DOHH2 (cell line): ENCODE measurements around the gene TACC2.

ENCODE experiments used
- H3F3A ChIP-seq: fragments of 200-600 bp; sonication (generic), shearing (Covaris generic); 2 replicates; pipeline ENCODE4 v1.6.0; 2016; ENCODE audit warnings: antibody characterized with exemption, mild to moderate bottlenecking; ENCODE audit not compliant: control insufficient read depth, insufficient read depth
- H3K27ac ChIP-seq: fragments of 200-600 bp; sonication (generic); 2 replicates; pipeline ENCODE4 v1.5.1; 2014; ENCODE audit warnings: low read depth, mild to moderate bottlenecking, low read length, moderate library complexity
- H3K27me3 ChIP-seq: fragments of 200-600 bp; sonication (generic); 2 replicates; pipeline ENCODE4 v1.6.1; 2014; ENCODE audit warnings: mild to moderate bottlenecking, low read length, mixed read lengths; ENCODE audit not compliant: control insufficient read depth
- H3K36me3 ChIP-seq: fragments of 200-600 bp; sonication (generic); 2 replicates; pipeline ENCODE4 v1.6.1; 2014; ENCODE audit warnings: mild to moderate bottlenecking, low read length, moderate library complexity, mixed read lengths; ENCODE audit not compliant: control insufficient read depth
- H3K4me1 ChIP-seq: fragments of 200-600 bp; sonication (generic); 2 replicates; pipeline ENCODE4 v1.6.1; 2014; ENCODE audit warnings: mild to moderate bottlenecking, low read length, mixed read lengths; ENCODE audit not compliant: control insufficient read depth
- H3K4me2 ChIP-seq: fragments of 200-600 bp; sonication (generic); 2 replicates; pipeline ENCODE4 v1.6.0; 2014; ENCODE audit warnings: mild to moderate bottlenecking, low read length, moderate library complexity
- H3K4me3 ChIP-seq: fragments of 200-600 bp; sonication (generic); 2 replicates; pipeline ENCODE4 v1.5.1; 2014; ENCODE audit warnings: mild to moderate bottlenecking, low read length, mixed read lengths
- H3K79me2 ChIP-seq: fragments of 200-600 bp; sonication (generic); 2 replicates; pipeline ENCODE4 v1.6.1; 2014; ENCODE audit warnings: mild to moderate bottlenecking, low read length, mixed read lengths; ENCODE audit not compliant: control insufficient read depth
- H3K9me2 ChIP-seq: fragments of 200-600 bp; sonication (generic); replicated peaks from 2 replicates; pipeline ENCODE4 v1.6.1; 2014; ENCODE audit warnings: mild to moderate bottlenecking, low read length, mixed read lengths; ENCODE audit not compliant: control insufficient read depth
- H3K9me3 ChIP-seq: fragments of 200-600 bp; sonication (generic); 2 replicates; pipeline ENCODE4 v1.6.1; 2014; ENCODE audit warnings: antibody characterized with exemption, low read length, mixed read lengths; ENCODE audit not compliant: control insufficient read depth, insufficient read depth
- H4K20me1 ChIP-seq: fragments of 200-600 bp; sonication (generic); 2 replicates; pipeline ENCODE4 v1.6.0; 2014; ENCODE audit warnings: low read depth, mild to moderate bottlenecking, antibody characterized with exemption, low read length, moderate library complexity; ENCODE audit not compliant: control insufficient read depth, insufficient read depth
- EZH2phosphoT487 ChIP-seq: fragments of 200-600 bp; sonication (generic); IDR thresholded peaks from 2 replicates; pipeline ENCODE4 v1.6.1; 2017; ENCODE audit warnings: borderline replicate concordance, mild to moderate bottlenecking, antibody characterized with exemption, low read length, moderate library complexity, mixed read lengths
- TF ChIP-seq, protein P1 (sequence below): fragments of 200-600 bp; sonication (generic); IDR thresholded peaks from one replicate; pipeline ENCODE4 v1.5.1; 2014; ENCODE audit warnings: antibody characterized with exemption, mild to moderate bottlenecking, low read depth, low read length; ENCODE audit not compliant: poor library complexity, severe bottlenecking

TACC2 gene

DNA sequence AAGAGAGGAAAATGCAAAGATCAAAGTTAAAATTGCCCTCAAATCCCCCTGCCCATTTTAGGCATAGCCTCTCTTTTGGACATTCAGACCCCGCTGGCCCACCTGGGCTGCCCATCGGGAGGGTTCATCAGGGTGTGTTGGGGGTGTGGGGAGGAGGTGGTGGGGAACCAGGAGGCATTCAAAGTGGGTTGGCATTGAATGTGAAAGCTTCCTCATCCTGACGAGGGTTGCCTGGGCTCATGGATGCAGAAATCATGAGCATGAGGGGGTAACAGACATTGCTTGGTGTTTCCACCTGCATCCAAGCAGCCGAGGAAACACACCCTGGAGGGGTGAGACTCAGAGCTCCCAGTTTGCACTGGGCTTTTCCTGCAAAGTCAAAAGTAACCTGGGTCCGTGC lies 302.8 kb downstream of the TACC2 start:
- no peak overlapping the region for H3K4me2 ChIP-seq
- no peaks in the 10 kb centered on the region for H3K9me3 ChIP-seq
- no peaks in the 10 kb centered on the region for H3F3A ChIP-seq
- H3K4me3 ChIP-seq = no peak overlapping the region
- no peak overlapping the region for H3K27ac ChIP-seq
- no peaks in the 10 kb centered on the region for H3K79me2 ChIP-seq
- TF ChIP-seq, protein P1, sequence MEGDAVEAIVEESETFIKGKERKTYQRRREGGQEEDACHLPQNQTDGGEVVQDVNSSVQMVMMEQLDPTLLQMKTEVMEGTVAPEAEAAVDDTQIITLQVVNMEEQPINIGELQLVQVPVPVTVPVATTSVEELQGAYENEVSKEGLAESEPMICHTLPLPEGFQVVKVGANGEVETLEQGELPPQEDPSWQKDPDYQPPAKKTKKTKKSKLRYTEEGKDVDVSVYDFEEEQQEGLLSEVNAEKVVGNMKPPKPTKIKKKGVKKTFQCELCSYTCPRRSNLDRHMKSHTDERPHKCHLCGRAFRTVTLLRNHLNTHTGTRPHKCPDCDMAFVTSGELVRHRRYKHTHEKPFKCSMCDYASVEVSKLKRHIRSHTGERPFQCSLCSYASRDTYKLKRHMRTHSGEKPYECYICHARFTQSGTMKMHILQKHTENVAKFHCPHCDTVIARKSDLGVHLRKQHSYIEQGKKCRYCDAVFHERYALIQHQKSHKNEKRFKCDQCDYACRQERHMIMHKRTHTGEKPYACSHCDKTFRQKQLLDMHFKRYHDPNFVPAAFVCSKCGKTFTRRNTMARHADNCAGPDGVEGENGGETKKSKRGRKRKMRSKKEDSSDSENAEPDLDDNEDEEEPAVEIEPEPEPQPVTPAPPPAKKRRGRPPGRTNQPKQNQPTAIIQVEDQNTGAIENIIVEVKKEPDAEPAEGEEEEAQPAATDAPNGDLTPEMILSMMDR = no peak
- TF ChIP-seq EZH2phosphoT487 = no peak
- no peaks in the 10 kb centered on the region for H3K4me1 ChIP-seq
- H3K36me3 ChIP-seq = no peaks in the 10 kb centered on the region
- no peaks in the 10 kb centered on the region for H4K20me1 ChIP-seq
- H3K27me3 ChIP-seq = peaks cover 13% of the 10 kb centered on the region
- H3K9me2 ChIP-seq = no peaks in the 10 kb centered on the region

DNA sequence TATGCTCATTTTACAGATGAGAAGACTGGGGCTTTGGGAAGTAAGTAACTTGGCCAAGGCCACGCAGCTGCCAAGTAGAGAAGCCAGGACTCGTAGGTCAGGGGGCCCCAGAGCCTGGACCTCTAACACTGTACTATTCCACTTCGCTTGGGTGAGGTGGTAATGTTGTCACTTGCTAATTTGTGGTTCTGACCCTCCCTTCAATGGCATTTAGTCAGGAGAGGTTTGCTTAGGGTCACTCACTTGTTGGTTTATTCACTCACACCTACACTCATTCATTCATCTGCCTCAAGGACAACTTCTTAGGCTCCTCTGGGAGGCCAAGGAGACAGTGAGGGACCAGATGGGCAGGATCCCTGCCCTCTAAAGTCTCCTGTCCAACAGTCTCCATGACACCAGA lies 303.4 kb downstream of the TACC2 start:
- no peak overlapping the region for H3K4me3 ChIP-seq
- no peaks in the 10 kb centered on the region for H3K9me2 ChIP-seq
- no peaks in the 10 kb centered on the region for H3K79me2 ChIP-seq
- no peak overlapping the region for H3K27ac ChIP-seq
- H3K4me1 ChIP-seq = no peaks in the 10 kb centered on the region
- H4K20me1 ChIP-seq = no peaks in the 10 kb centered on the region
- H3K4me2 ChIP-seq = no peak overlapping the region
- H3F3A ChIP-seq = no peaks in the 10 kb centered on the region
- no peaks in the 10 kb centered on the region for H3K9me3 ChIP-seq
- no peak for TF ChIP-seq EZH2phosphoT487
- TF ChIP-seq, protein P1 = no peak
- no peaks in the 10 kb centered on the region for H3K36me3 ChIP-seq
- peaks cover 17% of the 10 kb centered on the region for H3K27me3 ChIP-seq

DNA sequence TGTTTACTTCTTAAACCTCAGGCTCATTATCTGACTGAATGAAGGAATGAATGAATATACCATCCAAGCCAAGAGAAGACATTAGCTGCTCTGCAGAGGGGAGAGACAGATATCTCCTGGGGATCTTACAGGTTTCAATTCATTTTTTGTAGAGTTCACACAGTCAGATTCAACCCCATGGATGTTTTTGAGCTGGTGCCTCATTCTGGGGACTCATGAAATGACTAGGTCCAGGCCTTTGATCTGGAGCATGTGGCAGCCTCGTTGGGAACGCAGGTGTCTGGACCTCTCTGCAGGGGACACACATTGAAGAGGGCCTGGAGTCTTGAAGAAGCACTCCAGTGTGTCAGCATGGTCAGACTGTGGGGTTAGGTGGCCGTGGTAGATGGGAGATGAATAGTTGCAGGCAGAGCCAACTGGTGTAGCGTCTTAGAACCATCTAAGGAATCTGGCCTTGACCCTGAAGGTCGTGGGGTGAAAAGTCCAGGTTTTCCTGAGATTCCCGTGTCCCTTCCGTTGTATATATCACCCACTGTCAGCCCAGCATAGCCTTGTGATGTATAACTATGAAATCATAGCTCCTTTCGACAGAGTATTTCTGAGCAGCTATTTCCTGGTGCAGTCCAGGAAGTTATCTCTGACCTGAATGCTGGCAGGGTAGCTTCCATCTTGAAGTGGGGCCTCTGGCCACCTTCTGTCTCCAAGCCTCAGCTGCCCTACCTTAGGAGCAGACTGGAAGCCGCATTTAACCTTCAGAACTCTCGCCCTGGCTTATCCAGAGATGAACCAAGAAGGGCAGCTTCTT lies 304.4 kb downstream of the TACC2 start:
- TF ChIP-seq, protein P1 = no peak
- no peak for TF ChIP-seq EZH2phosphoT487
- no peak overlapping the region for H3K4me3 ChIP-seq
- H3K27me3 ChIP-seq = peaks cover 17% of the 10 kb centered on the region
- no peaks in the 10 kb centered on the region for H3K9me3 ChIP-seq
- no peaks in the 10 kb centered on the region for H4K20me1 ChIP-seq
- no peaks in the 10 kb centered on the region for H3K4me1 ChIP-seq
- H3K79me2 ChIP-seq = no peaks in the 10 kb centered on the region
- H3F3A ChIP-seq = no peaks in the 10 kb centered on the region
- no peaks in the 10 kb centered on the region for H3K9me2 ChIP-seq
- H3K27ac ChIP-seq = no peak overlapping the region
- no peaks in the 10 kb centered on the region for H3K36me3 ChIP-seq
- no peak overlapping the region for H3K4me2 ChIP-seq
